Measurements from ENCODE around the gene DPP6. TPM values are rescaled to one million over a fixed set of nuclear protein-coding genes. Genes with fewer than 3 reads are reported as not detected.

Gene DPP6
- total and polyA plus RNA-seq, 2 of the 8 experiments (the other 6 are each of a cell fraction or from before 2014, with no cell fraction given), result 4.7 to 6.8 TPM

DNA sequence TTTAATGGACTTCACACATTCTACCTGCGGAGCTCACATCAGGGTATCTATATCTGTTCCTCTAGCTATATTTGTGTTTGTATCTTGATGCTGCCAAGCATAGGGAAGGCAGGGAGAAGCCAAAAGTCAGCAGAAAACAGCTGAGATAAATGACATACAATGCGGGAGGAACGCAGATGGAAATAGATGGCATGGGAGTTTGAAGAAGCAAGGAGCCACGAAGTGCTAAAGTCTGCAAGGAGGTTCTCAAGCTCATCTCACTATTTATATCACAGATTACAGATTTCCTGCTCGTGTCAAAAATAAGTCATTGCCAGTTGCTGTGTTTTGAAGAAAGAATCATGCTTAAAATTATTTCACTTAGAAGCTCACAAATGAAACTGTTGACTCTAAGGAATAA, 180.5 kb downstream of the DPP6 start (continued):
- TF ChIP-seq, protein P1, sequence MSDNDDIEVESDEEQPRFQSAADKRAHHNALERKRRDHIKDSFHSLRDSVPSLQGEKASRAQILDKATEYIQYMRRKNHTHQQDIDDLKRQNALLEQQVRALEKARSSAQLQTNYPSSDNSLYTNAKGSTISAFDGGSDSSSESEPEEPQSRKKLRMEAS (IDR thresholded peaks at IDR 0.05), result no peak
- no peak for TF ChIP-seq SP1 (IDR thresholded peaks at IDR 0.05; ENCODE audit: low read depth, low read length)
